ENCODE measurements around the gene ECM2. TPM values are rescaled to one million over a fixed set of nuclear protein-coding genes. Genes with fewer than 3 reads are reported as not detected.
"Not testable (repeated sequence)": the region's sequence is repeated elsewhere in the genome, so short reads cannot be mapped to it uniquely, and the experiment has no call there.

ECM2 gene
- polyA plus RNA-seq, 1 of the 3 experiments (the other 2 are of a cell fraction) = 0.20 TPM

- Histone ChIP-seq H3K9me3 (no peaks in the 10 kb centered on the region), H4K20me1 (ENCODE audit: insufficient read depth) (no peaks in the 10 kb centered on the region), H3K27me3 (ENCODE audit: insufficient read depth) (no peaks in the 10 kb centered on the region), H3K79me2 (ENCODE audit: insufficient read depth) (no peaks in the 10 kb centered on the region), H3K9ac (no peak overlapping the region), H3K4me2 (no peak overlapping the region), H3K4me1 (ENCODE audit: control insufficient read depth in 1 of 2, insufficient read depth in 2 of 2, low read depth in 1 of 2, low read length in 1 of 2) (no peaks in the 10 kb centered on the region), H3K4me3 (ENCODE audit: low read depth in 2 of 2, low read length in 1 of 2) (no peak overlapping the region), H3K9me2 (no peaks in the 10 kb centered on the region), H2AFZ (ENCODE audit: low read depth) (no peak overlapping the region), H3F3A (replicated peaks; ENCODE audit: insufficient read depth) (no peaks in the 10 kb centered on the region), H3K27ac (ENCODE audit: low read depth in 2 of 2, low read length in 1 of 2) (no peak overlapping the region), H3K36me3 (replicated peaks in 1 of 2; ENCODE audit: control insufficient read depth in 1 of 2, insufficient read depth in 2 of 2, low read length in 1 of 2) (no peaks in the 10 kb centered on the region)
- DNase-seq = no peak
- TF ChIP-seq NRF1 (IDR thresholded peaks at IDR 0.05; ENCODE audit: low read depth, low read length) (no peak), ZBTB33 (IDR thresholded peaks at IDR 0.05; ENCODE audit: borderline replicate concordance, low read depth) (no peak), FOXM1 (IDR thresholded peaks at IDR 0.05; ENCODE audit: low read depth) (no peak)
- WGBS (ENCODE audit: low lambda C conversion rate) = 38% methylated on average over 1 of the region's 1 CpG
- POLR2A ChIA-PET = no interaction called here
- CTCF ChIA-PET = no interaction called here
These were observed 40.4 kb upstream of the ECM2 start for GRCh38 chr9:92576175-92576574.

GRCh38 chr9:92573612-92574011, 37.8 kb upstream of the ECM2 start:
- H3K27ac ChIP-seq (ENCODE audit: low read depth in 2 of 2, low read length in 1 of 2); H3K9ac ChIP-seq; H2AFZ ChIP-seq (ENCODE audit: low read depth); H3K27me3 ChIP-seq (ENCODE audit: insufficient read depth); POLR2A ChIA-PET; H3K4me3 ChIP-seq (ENCODE audit: low read depth in 2 of 2, low read length in 1 of 2); H3K4me2 ChIP-seq; H4K20me1 ChIP-seq (ENCODE audit: insufficient read depth); H3K36me3 ChIP-seq (replicated peaks in 1 of 2; ENCODE audit: control insufficient read depth in 1 of 2, insufficient read depth in 2 of 2, low read length in 1 of 2); H3F3A ChIP-seq (replicated peaks; ENCODE audit: insufficient read depth); DNase-seq; H3K79me2 ChIP-seq (ENCODE audit: insufficient read depth); H3K4me1 ChIP-seq (ENCODE audit: control insufficient read depth in 1 of 2, insufficient read depth in 2 of 2, low read depth in 1 of 2, low read length in 1 of 2); H3K9me2 ChIP-seq; H3K9me3 ChIP-seq; CTCF ChIA-PET: not testable (repeated sequence)
- no CpG with 5 or more reads among the region's 14 CpGs for WGBS (ENCODE audit: low lambda C conversion rate)

- 36% methylated on average over 2 of the region's 2 CpGs for WGBS (ENCODE audit: low lambda C conversion rate)
- H3K4me1 ChIP-seq (ENCODE audit: control insufficient read depth in 1 of 2, insufficient read depth in 2 of 2, low read depth in 1 of 2, low read length in 1 of 2); H3K79me2 ChIP-seq (ENCODE audit: insufficient read depth); H3K27ac ChIP-seq (ENCODE audit: low read depth in 2 of 2, low read length in 1 of 2); H3K27me3 ChIP-seq (ENCODE audit: insufficient read depth); H3F3A ChIP-seq (replicated peaks; ENCODE audit: insufficient read depth); DNase-seq; H3K9me2 ChIP-seq; H3K9me3 ChIP-seq; CTCF ChIA-PET; H2AFZ ChIP-seq (ENCODE audit: low read depth); H3K36me3 ChIP-seq (replicated peaks in 1 of 2; ENCODE audit: control insufficient read depth in 1 of 2, insufficient read depth in 2 of 2, low read length in 1 of 2); POLR2A ChIA-PET; H3K4me2 ChIP-seq; H3K9ac ChIP-seq; H4K20me1 ChIP-seq (ENCODE audit: insufficient read depth); H3K4me3 ChIP-seq (ENCODE audit: low read depth in 2 of 2, low read length in 1 of 2): not testable (repeated sequence)
These were observed 36.1 kb upstream of the ECM2 start for GRCh38 chr9:92571871-92572270.

- Histone ChIP-seq H3K9me2 (no peaks in the 10 kb centered on the region), H3K9me3 (no peaks in the 10 kb centered on the region), H3K4me1 (ENCODE audit: control insufficient read depth in 1 of 2, insufficient read depth in 2 of 2, low read depth in 1 of 2, low read length in 1 of 2) (peaks cover 0 to 22% of the 10 kb centered on the region in 2 experiments; a peak in 2 of 4 replicates), H3F3A (replicated peaks; ENCODE audit: insufficient read depth) (no peaks in the 10 kb centered on the region), H3K27me3 (ENCODE audit: insufficient read depth) (no peaks in the 10 kb centered on the region), H3K36me3 (replicated peaks in 1 of 2; ENCODE audit: control insufficient read depth in 1 of 2, insufficient read depth in 2 of 2, low read length in 1 of 2) (no peaks in the 10 kb centered on the region), H3K9ac (no peak overlapping the region), H2AFZ (ENCODE audit: low read depth) (no peak overlapping the region), H3K4me3 (ENCODE audit: low read depth in 2 of 2, low read length in 1 of 2) (no peak overlapping the region), H3K27ac (ENCODE audit: low read depth in 2 of 2, low read length in 1 of 2) (no peak overlapping the region), H4K20me1 (ENCODE audit: insufficient read depth) (no peaks in the 10 kb centered on the region), H3K4me2 (no peak overlapping the region), H3K79me2 (ENCODE audit: insufficient read depth) (no peaks in the 10 kb centered on the region)
- no peak for DNase-seq
- CTCF ChIA-PET = no interaction called here
- 84% methylated on average over 2 of the region's 2 CpGs for WGBS (ENCODE audit: low lambda C conversion rate)
- POLR2A ChIA-PET = no interaction called here
- TF ChIP-seq EP300 (IDR thresholded peaks at IDR 0.05; ENCODE audit: borderline replicate concordance in 1 of 2, low read depth in 1 of 2, low read length in 1 of 2) = no peak
- no peak for TF ChIP-seq GABPA (IDR thresholded peaks at IDR 0.05; ENCODE audit: low read depth)
- no peak for TF ChIP-seq POLR2AphosphoS5 (IDR thresholded peaks at IDR 0.05; ENCODE audit: low read depth, low read length)
- TF ChIP-seq EZH2phosphoT487 (IDR thresholded peaks at IDR 0.05; ENCODE audit: borderline replicate concordance, low read depth) = no peak
- no peak for TF ChIP-seq MXI1 (IDR thresholded peaks at IDR 0.05; ENCODE audit: low read depth, low read length)
- no peak for TF ChIP-seq TEAD4 (IDR thresholded peaks at IDR 0.05; ENCODE audit: borderline replicate concordance, insufficient read depth)
- TF ChIP-seq IRF3 (IDR thresholded peaks at IDR 0.05; ENCODE audit: low read depth, low read length) = no peak
- no peak for TF ChIP-seq ELF1 (IDR thresholded peaks at IDR 0.05)
- no peak for TF ChIP-seq FOXM1 (IDR thresholded peaks at IDR 0.05; ENCODE audit: low read depth)
- no peak for TF ChIP-seq MAX (IDR thresholded peaks at IDR 0.05; ENCODE audit: low read depth)
- TF ChIP-seq YY1 (IDR thresholded peaks at IDR 0.05; ENCODE audit: low read depth) = no peak
- no peak for TF ChIP-seq PBX3 (IDR thresholded peaks at IDR 0.05)
These were observed 29.2 kb upstream of the ECM2 start for GRCh38 chr9:92564982-92565381.

Data from SK-N-SH (cell line).